WTC11 (cell line): ENCODE data around the gene SCRG1. TPM values are rescaled to one million over a fixed set of nuclear protein-coding genes. Genes with fewer than 3 reads are reported as not detected.

ENCODE experiments used
- ATAC-seq: fragments of 200-7000 bp; cut with Tn5 transposase; 2 replicates; pipeline ENCODE4 v1.10.0; 2021; ENCODE audit warnings: mild to moderate bottlenecking, moderate library complexity
- CTCF ChIA-PET: fragments of 300-600 bp; sonication (Branson Sonifier 250); formaldehyde crosslinking; loops from one replicate; lab custom pipeline; 2021; ENCODE audit warnings: antibody characterized with exemption; lab: Charles Lee
- POLR2A ChIA-PET: fragments of 350-600 bp; sonication (Branson Sonifier 250); formaldehyde crosslinking; loops from one replicate; lab custom pipeline; 2021; ENCODE audit warnings: antibody characterized with exemption; lab: Charles Lee
- DNase-seq: peaks from one replicate; pipeline ENCODE4 v3.0.0; 2021; ENCODE audit warnings: low spot score
- H3K27ac Mint-ChIP-seq: 2 replicates; pipeline ENCODE4 v1.8.0; 2021; ENCODE audit warnings: mixed read lengths
- H3K27me3 Mint-ChIP-seq: 2 replicates; pipeline ENCODE4 v1.8.0; 2021; ENCODE audit warnings: low read depth, mild to moderate bottlenecking, moderate library complexity, mixed read lengths
- H3K36me3 Mint-ChIP-seq: 2 replicates; pipeline ENCODE4 v1.8.0; 2021; ENCODE audit warnings: mixed read lengths
- H3K4me1 Mint-ChIP-seq: 2 replicates; pipeline ENCODE4 v1.8.0; 2022; ENCODE audit warnings: mixed read lengths
- H3K4me3 Mint-ChIP-seq: 2 replicates; pipeline ENCODE4 v1.8.0; 2021; ENCODE audit warnings: mild to moderate bottlenecking, moderate library complexity, mixed read lengths
- H3K9me3 Mint-ChIP-seq: 2 replicates; pipeline ENCODE4 v1.8.0; 2021; ENCODE audit warnings: mixed read lengths
- CBFB ChIP-seq: sonication (generic); formaldehyde crosslinking; IDR thresholded peaks from 2 replicates; pipeline ENCODE4 v1.8.1; 2022; ENCODE audit warnings: mild to moderate bottlenecking, low read depth, missing genetic modification reagents
- EMX1 ChIP-seq: fragments of 250-450 bp; sonication (Bioruptor Pico); IDR thresholded peaks from 2 replicates; pipeline ENCODE4 v1.8.0; 2021; ENCODE audit warnings: mild to moderate bottlenecking
- ESRRA ChIP-seq: sonication (generic); formaldehyde crosslinking; IDR thresholded peaks from 2 replicates; pipeline ENCODE4 v1.8.1; 2022; ENCODE audit warnings: mild to moderate bottlenecking, missing genetic modification reagents, borderline replicate concordance
- FOXP1 ChIP-seq: sonication (generic); formaldehyde crosslinking; IDR thresholded peaks from 2 replicates; pipeline ENCODE4 v1.8.0; 2022; ENCODE audit warnings: missing genetic modification reagents, mild to moderate bottlenecking, moderate library complexity, borderline replicate concordance
- NFE2L1 ChIP-seq: sonication (generic); formaldehyde crosslinking; IDR thresholded peaks from 2 replicates; pipeline ENCODE4 v1.8.1; 2023; ENCODE audit warnings: missing genetic modification reagents
- NFYB ChIP-seq: sonication (generic); formaldehyde crosslinking; conservative IDR thresholded peaks from 2 replicates; pipeline ENCODE4 v1.8.0; 2022; ENCODE audit warnings: low read depth, missing genetic modification reagents
- RELA ChIP-seq: sonication (generic); formaldehyde crosslinking; IDR thresholded peaks from 2 replicates; pipeline ENCODE4 v1.8.1; 2022; ENCODE audit warnings: missing genetic modification reagents, mild to moderate bottlenecking, borderline replicate concordance
- SMAD3 ChIP-seq: sonication (generic); formaldehyde crosslinking; IDR thresholded peaks from 2 replicates; pipeline ENCODE4 v1.8.0; 2022; ENCODE audit warnings: missing genetic modification reagents, mild to moderate bottlenecking, borderline replicate concordance
- SMAD4 ChIP-seq: sonication (generic); formaldehyde crosslinking; IDR thresholded peaks from 2 replicates; pipeline ENCODE4 v1.8.0; 2022; ENCODE audit warnings: mild to moderate bottlenecking, missing genetic modification reagents
- ZBTB21 ChIP-seq: sonication (generic); formaldehyde crosslinking; IDR thresholded peaks from 2 replicates; pipeline ENCODE4 v1.8.1; 2023; ENCODE audit warnings: mild to moderate bottlenecking, missing genetic modification reagents, borderline replicate concordance
- ZNF396 ChIP-seq: fragments of 250-450 bp; sonication (Bioruptor Pico); IDR thresholded peaks from 2 replicates; pipeline ENCODE4 v1.8.0; 2021; ENCODE audit warnings: mild to moderate bottlenecking, moderate library complexity, borderline replicate concordance
- total RNA-seq: library from RNA; stranded (reverse); gene quantifications from 3 replicates; pipeline ENCODE4 v1.2.3, GENCODE V29; 2021
- TF ChIP-seq, protein P1 (sequence below): fragments of 250-450 bp; sonication (Bioruptor Pico); IDR thresholded peaks from 2 replicates; pipeline ENCODE4 v1.9.0; 2021; ENCODE audit warnings: mild to moderate bottlenecking, borderline replicate concordance
- TF ChIP-seq, protein P2 (sequence below): sonication (generic); formaldehyde crosslinking; conservative IDR thresholded peaks from 2 replicates; pipeline ENCODE4 v1.8.1; 2023; ENCODE audit warnings: mild to moderate bottlenecking, low read depth, missing genetic modification reagents, moderate library complexity
- TF ChIP-seq, protein P3 (sequence below): sonication (generic); formaldehyde crosslinking; IDR thresholded peaks from 2 replicates; pipeline ENCODE4 v1.8.0; 2023; ENCODE audit warnings: missing genetic modification reagents, mild to moderate bottlenecking, borderline replicate concordance
- TF ChIP-seq, protein P4 (sequence below): sonication (generic); formaldehyde crosslinking; conservative IDR thresholded peaks from 2 replicates; pipeline ENCODE4 v1.8.1; 2022; ENCODE audit warnings: mild to moderate bottlenecking, missing genetic modification reagents
- TF ChIP-seq, protein P5 (sequence below): fragments of 250-450 bp; sonication (Bioruptor Pico); IDR thresholded peaks from 2 replicates; pipeline ENCODE4 v1.9.0; 2021; ENCODE audit warnings: mild to moderate bottlenecking
- TF ChIP-seq, protein P6 (sequence below): sonication (generic); formaldehyde crosslinking; IDR thresholded peaks from 2 replicates; pipeline ENCODE4 v1.8.1; 2022; ENCODE audit warnings: low read depth, missing genetic modification reagents, borderline replicate concordance
- TF ChIP-seq, protein P7 (sequence below): fragments of 250-450 bp; sonication (Bioruptor Pico); IDR thresholded peaks from 2 replicates; pipeline ENCODE4 v1.9.0; 2021; ENCODE audit warnings: mild to moderate bottlenecking

SCRG1 gene
- total RNA-seq, 1 experiment from 2014 or later, result not detected

DNA sequence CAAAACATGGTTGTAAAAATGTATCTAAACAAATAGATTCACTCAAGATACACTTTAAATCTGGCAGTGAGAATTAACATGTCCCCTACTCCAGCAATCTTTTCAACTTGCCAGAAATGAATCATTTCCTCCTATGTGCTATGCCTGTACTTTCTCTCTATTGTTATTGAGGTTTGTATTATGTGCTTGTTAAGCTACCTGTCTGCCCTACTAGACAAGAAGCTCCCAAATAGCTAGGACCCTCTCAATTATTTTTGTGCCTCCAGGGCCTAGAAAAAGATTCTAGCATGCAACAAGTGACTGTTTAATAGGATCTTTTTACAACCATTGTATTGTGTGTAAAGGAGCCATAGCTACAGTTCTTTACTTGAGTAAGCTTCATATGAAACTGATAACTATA lies 31.6 kb downstream of the SCRG1 start (continued):
- TF ChIP-seq, protein P1, sequence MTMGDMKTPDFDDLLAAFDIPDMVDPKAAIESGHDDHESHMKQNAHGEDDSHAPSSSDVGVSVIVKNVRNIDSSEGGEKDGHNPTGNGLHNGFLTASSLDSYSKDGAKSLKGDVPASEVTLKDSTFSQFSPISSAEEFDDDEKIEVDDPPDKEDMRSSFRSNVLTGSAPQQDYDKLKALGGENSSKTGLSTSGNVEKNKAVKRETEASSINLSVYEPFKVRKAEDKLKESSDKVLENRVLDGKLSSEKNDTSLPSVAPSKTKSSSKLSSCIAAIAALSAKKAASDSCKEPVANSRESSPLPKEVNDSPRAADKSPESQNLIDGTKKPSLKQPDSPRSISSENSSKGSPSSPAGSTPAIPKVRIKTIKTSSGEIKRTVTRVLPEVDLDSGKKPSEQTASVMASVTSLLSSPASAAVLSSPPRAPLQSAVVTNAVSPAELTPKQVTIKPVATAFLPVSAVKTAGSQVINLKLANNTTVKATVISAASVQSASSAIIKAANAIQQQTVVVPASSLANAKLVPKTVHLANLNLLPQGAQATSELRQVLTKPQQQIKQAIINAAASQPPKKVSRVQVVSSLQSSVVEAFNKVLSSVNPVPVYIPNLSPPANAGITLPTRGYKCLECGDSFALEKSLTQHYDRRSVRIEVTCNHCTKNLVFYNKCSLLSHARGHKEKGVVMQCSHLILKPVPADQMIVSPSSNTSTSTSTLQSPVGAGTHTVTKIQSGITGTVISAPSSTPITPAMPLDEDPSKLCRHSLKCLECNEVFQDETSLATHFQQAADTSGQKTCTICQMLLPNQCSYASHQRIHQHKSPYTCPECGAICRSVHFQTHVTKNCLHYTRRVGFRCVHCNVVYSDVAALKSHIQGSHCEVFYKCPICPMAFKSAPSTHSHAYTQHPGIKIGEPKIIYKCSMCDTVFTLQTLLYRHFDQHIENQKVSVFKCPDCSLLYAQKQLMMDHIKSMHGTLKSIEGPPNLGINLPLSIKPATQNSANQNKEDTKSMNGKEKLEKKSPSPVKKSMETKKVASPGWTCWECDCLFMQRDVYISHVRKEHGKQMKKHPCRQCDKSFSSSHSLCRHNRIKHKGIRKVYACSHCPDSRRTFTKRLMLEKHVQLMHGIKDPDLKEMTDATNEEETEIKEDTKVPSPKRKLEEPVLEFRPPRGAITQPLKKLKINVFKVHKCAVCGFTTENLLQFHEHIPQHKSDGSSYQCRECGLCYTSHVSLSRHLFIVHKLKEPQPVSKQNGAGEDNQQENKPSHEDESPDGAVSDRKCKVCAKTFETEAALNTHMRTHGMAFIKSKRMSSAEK (CRISPR knock-in tag), result no peak
- TF ChIP-seq, protein P2, sequence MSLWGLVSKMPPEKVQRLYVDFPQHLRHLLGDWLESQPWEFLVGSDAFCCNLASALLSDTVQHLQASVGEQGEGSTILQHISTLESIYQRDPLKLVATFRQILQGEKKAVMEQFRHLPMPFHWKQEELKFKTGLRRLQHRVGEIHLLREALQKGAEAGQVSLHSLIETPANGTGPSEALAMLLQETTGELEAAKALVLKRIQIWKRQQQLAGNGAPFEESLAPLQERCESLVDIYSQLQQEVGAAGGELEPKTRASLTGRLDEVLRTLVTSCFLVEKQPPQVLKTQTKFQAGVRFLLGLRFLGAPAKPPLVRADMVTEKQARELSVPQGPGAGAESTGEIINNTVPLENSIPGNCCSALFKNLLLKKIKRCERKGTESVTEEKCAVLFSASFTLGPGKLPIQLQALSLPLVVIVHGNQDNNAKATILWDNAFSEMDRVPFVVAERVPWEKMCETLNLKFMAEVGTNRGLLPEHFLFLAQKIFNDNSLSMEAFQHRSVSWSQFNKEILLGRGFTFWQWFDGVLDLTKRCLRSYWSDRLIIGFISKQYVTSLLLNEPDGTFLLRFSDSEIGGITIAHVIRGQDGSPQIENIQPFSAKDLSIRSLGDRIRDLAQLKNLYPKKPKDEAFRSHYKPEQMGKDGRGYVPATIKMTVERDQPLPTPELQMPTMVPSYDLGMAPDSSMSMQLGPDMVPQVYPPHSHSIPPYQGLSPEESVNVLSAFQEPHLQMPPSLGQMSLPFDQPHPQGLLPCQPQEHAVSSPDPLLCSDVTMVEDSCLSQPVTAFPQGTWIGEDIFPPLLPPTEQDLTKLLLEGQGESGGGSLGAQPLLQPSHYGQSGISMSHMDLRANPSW, result no peak
- TF ChIP-seq RELA, result no peak
- no peak for TF ChIP-seq FOXP1 (CRISPR knock-in tag)
- TF ChIP-seq, protein P3, sequence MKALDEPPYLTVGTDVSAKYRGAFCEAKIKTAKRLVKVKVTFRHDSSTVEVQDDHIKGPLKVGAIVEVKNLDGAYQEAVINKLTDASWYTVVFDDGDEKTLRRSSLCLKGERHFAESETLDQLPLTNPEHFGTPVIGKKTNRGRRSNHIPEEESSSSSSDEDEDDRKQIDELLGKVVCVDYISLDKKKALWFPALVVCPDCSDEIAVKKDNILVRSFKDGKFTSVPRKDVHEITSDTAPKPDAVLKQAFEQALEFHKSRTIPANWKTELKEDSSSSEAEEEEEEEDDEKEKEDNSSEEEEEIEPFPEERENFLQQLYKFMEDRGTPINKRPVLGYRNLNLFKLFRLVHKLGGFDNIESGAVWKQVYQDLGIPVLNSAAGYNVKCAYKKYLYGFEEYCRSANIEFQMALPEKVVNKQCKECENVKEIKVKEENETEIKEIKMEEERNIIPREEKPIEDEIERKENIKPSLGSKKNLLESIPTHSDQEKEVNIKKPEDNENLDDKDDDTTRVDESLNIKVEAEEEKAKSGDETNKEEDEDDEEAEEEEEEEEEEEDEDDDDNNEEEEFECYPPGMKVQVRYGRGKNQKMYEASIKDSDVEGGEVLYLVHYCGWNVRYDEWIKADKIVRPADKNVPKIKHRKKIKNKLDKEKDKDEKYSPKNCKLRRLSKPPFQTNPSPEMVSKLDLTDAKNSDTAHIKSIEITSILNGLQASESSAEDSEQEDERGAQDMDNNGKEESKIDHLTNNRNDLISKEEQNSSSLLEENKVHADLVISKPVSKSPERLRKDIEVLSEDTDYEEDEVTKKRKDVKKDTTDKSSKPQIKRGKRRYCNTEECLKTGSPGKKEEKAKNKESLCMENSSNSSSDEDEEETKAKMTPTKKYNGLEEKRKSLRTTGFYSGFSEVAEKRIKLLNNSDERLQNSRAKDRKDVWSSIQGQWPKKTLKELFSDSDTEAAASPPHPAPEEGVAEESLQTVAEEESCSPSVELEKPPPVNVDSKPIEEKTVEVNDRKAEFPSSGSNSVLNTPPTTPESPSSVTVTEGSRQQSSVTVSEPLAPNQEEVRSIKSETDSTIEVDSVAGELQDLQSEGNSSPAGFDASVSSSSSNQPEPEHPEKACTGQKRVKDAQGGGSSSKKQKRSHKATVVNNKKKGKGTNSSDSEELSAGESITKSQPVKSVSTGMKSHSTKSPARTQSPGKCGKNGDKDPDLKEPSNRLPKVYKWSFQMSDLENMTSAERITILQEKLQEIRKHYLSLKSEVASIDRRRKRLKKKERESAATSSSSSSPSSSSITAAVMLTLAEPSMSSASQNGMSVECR (CRISPR knock-in tag), result no peak
- TF ChIP-seq, protein P4, sequence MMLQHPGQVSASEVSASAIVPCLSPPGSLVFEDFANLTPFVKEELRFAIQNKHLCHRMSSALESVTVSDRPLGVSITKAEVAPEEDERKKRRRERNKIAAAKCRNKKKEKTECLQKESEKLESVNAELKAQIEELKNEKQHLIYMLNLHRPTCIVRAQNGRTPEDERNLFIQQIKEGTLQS (CRISPR knock-in tag), result no peak
- TF ChIP-seq CBFB (CRISPR knock-in tag), result no peak
- TF ChIP-seq, all 79 proteins: peak for 0

DNA sequence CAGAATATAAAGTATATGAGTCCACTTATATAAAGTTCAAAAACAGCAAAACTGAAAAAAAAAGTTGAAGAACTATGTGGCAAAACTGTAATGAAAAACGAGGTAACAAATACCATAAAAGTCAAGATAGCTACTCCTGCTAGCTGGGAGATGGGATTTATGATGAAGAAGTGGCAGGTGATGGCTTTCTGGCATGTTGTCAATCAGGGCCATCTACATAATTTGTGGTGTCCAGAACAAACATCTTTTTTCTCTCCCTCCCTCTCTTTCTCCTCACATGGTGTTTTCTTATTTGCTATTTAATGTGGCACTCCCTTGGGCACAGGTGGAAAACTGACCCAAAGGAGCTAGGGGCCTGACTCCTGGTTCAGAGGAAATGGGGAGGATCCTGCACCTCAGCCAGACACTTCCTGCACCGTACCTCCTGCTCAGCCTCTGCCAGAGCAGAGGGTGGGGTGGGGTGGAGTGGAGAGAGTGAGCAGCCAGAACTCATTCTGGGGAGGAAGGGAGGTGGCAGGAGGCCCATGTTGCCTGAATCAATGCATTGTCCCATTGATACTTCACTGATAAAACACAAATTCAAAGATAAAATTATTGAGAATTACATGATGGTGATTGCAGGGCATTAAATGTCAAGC lies 33.4 kb downstream of the SCRG1 start:
- H3K9me3 Mint-ChIP-seq, result no peaks in the 10 kb centered on the region
- no peak overlapping the region for H3K27ac Mint-ChIP-seq
- DNase-seq (no peak), ATAC-seq (no peak)
- ChIA-PET POLR2A (interaction anchor here (1.0 kb wide), 1 partner anchor 31 kb away, joined by 3 read pairs; no protein-coding TSS in a partner anchor), CTCF (interaction anchor here (0.8 to 0.9 kb wide), 2 partner anchors 24 to 64 kb away, joined by 3 to 5 read pairs; no protein-coding TSS in a partner anchor)
- peaks cover 2% of the 10 kb centered on the region; the same call in 1 of the 2 replicates for H3K27me3 Mint-ChIP-seq
- TF ChIP-seq, protein P5, sequence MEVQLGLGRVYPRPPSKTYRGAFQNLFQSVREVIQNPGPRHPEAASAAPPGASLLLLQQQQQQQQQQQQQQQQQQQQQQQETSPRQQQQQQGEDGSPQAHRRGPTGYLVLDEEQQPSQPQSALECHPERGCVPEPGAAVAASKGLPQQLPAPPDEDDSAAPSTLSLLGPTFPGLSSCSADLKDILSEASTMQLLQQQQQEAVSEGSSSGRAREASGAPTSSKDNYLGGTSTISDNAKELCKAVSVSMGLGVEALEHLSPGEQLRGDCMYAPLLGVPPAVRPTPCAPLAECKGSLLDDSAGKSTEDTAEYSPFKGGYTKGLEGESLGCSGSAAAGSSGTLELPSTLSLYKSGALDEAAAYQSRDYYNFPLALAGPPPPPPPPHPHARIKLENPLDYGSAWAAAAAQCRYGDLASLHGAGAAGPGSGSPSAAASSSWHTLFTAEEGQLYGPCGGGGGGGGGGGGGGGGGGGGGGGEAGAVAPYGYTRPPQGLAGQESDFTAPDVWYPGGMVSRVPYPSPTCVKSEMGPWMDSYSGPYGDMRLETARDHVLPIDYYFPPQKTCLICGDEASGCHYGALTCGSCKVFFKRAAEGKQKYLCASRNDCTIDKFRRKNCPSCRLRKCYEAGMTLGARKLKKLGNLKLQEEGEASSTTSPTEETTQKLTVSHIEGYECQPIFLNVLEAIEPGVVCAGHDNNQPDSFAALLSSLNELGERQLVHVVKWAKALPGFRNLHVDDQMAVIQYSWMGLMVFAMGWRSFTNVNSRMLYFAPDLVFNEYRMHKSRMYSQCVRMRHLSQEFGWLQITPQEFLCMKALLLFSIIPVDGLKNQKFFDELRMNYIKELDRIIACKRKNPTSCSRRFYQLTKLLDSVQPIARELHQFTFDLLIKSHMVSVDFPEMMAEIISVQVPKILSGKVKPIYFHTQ (CRISPR knock-in tag), result no peak
- TF ChIP-seq ZBTB21 (CRISPR knock-in tag), result no peak
- no peak for TF ChIP-seq SMAD3
- no peak for TF ChIP-seq SMAD4 (CRISPR knock-in tag)
- TF ChIP-seq, protein P6, sequence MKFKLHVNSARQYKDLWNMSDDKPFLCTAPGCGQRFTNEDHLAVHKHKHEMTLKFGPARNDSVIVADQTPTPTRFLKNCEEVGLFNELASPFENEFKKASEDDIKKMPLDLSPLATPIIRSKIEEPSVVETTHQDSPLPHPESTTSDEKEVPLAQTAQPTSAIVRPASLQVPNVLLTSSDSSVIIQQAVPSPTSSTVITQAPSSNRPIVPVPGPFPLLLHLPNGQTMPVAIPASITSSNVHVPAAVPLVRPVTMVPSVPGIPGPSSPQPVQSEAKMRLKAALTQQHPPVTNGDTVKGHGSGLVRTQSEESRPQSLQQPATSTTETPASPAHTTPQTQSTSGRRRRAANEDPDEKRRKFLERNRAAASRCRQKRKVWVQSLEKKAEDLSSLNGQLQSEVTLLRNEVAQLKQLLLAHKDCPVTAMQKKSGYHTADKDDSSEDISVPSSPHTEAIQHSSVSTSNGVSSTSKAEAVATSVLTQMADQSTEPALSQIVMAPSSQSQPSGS (CRISPR knock-in tag), result no peak
- TF ChIP-seq NFE2L1 (CRISPR knock-in tag), result no peak
- no peak for TF ChIP-seq EMX1 (CRISPR knock-in tag)
- no peak for TF ChIP-seq ESRRA (CRISPR knock-in tag)
- TF ChIP-seq NFYB (CRISPR knock-in tag), result no peak
- TF ChIP-seq ZNF396 (CRISPR knock-in tag), result no peak
- TF ChIP-seq, protein P7, sequence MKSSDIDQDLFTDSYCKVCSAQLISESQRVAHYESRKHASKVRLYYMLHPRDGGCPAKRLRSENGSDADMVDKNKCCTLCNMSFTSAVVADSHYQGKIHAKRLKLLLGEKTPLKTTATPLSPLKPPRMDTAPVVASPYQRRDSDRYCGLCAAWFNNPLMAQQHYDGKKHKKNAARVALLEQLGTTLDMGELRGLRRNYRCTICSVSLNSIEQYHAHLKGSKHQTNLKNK (CRISPR knock-in tag), result no peak
- H3K36me3 Mint-ChIP-seq, result no peaks in the 10 kb centered on the region
- H3K4me3 Mint-ChIP-seq, result no peak overlapping the region
- peaks cover 15% of the 10 kb centered on the region for H3K4me1 Mint-ChIP-seq
